ENCODE measurements around the gene TMEM125. TPM values are rescaled to one million over a fixed set of nuclear protein-coding genes. Genes with fewer than 3 reads are reported as not detected.

Gene TMEM125
- total and polyA plus RNA-seq, 5 experiments from 2014 or later = 0.23 to 0.33 TPM; not detected in 3

GRCh38 chr1:43279666-43280065 is 9.9 kb downstream of the TMEM125 start:
- ATAC-seq (no peak), DNase-seq (no peak)
- H3K27ac Mint-ChIP-seq = no peak overlapping the region
- H3K4me1 Mint-ChIP-seq = peaks cover 4 to 10% (median 7%) of the 10 kb centered on the region in 4 donors
- H3K36me3 Mint-ChIP-seq = peaks cover 2 to 6% (median 2%) of the 10 kb centered on the region in 3 donors
- H3K4me3 Mint-ChIP-seq = no peak overlapping the region
- POLR2A ChIA-PET = no interaction called here
- peaks cover 0 to 9% (median 0%) of the 10 kb centered on the region in 9 donors for H3K9me3 Mint-ChIP-seq
- H3K27me3 Mint-ChIP-seq = peaks cover 0 to 23% (median 12%) of the 10 kb centered on the region in 5 donors

GRCh38 chr1:43280692-43281091 is 10.9 kb downstream of the TMEM125 start:
- Mint-ChIP-seq H3K4me3 (no peak overlapping the region), H3K27me3 (peaks cover 0 to 23% (median 12%) of the 10 kb centered on the region in 5 donors), H3K4me1 (peaks cover 0 to 2% (median 0%) of the 10 kb centered on the region in 4 donors), H3K9me3 (no peaks in the 10 kb centered on the region), H3K27ac (no peak overlapping the region), H3K36me3 (peaks cover 0 to 2% (median 0%) of the 10 kb centered on the region in 3 donors)
- POLR2A ChIA-PET = no interaction called here
- ATAC-seq (no peak), DNase-seq (no peak)

GRCh38 chr1:43282220-43283195 is 12.7 kb downstream of the TMEM125 start:
- peaks cover 0 to 4% (median 1%) of the 10 kb centered on the region in 4 donors for H3K4me1 Mint-ChIP-seq
- H3K27ac Mint-ChIP-seq = no peak overlapping the region
- DNase-seq (no peak), ATAC-seq (no peak)
- peaks cover 0 to 2% (median 0%) of the 10 kb centered on the region in 3 donors for H3K36me3 Mint-ChIP-seq
- POLR2A ChIA-PET = no interaction called here
- peaks cover 0 to 21% (median 13%) of the 10 kb centered on the region in 5 donors for H3K27me3 Mint-ChIP-seq
- H3K4me3 Mint-ChIP-seq = no peak overlapping the region
- H3K9me3 Mint-ChIP-seq = no peaks in the 10 kb centered on the region

GRCh38 chr1:43284065-43284464 is 14.3 kb downstream of the TMEM125 start:
- Mint-ChIP-seq H3K36me3 (peaks cover 0 to 2% (median 0%) of the 10 kb centered on the region in 3 donors), H3K27ac (no peak overlapping the region), H3K4me3 (peak overlapping the region in 1 of 10 donors; percentile 36), H3K9me3 (no peaks in the 10 kb centered on the region), H3K4me1 (peaks cover 0 to 4% (median 0%) of the 10 kb centered on the region in 4 donors), H3K27me3 (peaks cover 0 to 24% (median 13%) of the 10 kb centered on the region in 5 donors)
- POLR2A ChIA-PET = no interaction called here
- no peak for ATAC-seq
- DNase-seq = no peak

GRCh38 chr1:43284546-43285110 is 14.8 kb downstream of the TMEM125 start:
- POLR2A ChIA-PET = no interaction called here
- ATAC-seq = no peak
- Mint-ChIP-seq H3K27me3 (peaks cover 0 to 22% (median 13%) of the 10 kb centered on the region in 5 donors), H3K4me3 (no peak overlapping the region), H3K4me1 (peaks cover 0 to 4% (median 0%) of the 10 kb centered on the region in 4 donors), H3K36me3 (peaks cover 0 to 2% (median 0%) of the 10 kb centered on the region in 3 donors), H3K9me3 (no peaks in the 10 kb centered on the region), H3K27ac (peak overlapping the region in 1 of 10 donors; percentile 43)
- DNase-seq = no peak

- H3K4me3 Mint-ChIP-seq = peak within 1 kb of the TSS in 1 of 10 donors; percentile 24
- POLR2A ChIA-PET = no interaction called here
- peak within 1 kb of the TSS in 2 of 10 donors; percentile 43 to 63 for H3K27ac Mint-ChIP-seq
- peaks cover 0 to 4% (median 0%) of the 10 kb centered on the region in 4 donors for H3K4me1 Mint-ChIP-seq
- ATAC-seq = no peak
- no peak for DNase-seq
- H3K27me3 Mint-ChIP-seq = peaks cover 0 to 14% (median 6%) of the 10 kb centered on the region in 5 donors
- H3K36me3 Mint-ChIP-seq = no peaks in the 10 kb centered on the region
- no peaks in the 10 kb centered on the region for H3K9me3 Mint-ChIP-seq
These were observed 15.6 kb downstream of the TMEM125 start, which contains the start of gene C1orf210 for GRCh38 chr1:43285269-43285990. TSS of gene C1orf210 (minus strand) at chr1:43285581. CDS start at chr1:43283270, 2,311 bp downstream.

- DNase-seq (no peak), ATAC-seq (no peak)
- H3K4me3 Mint-ChIP-seq = no peak overlapping the region
- peak overlapping the region in 1 of 10 donors; percentile 63 for H3K27ac Mint-ChIP-seq
- peaks cover 0 to 10% (median 4%) of the 10 kb centered on the region in 5 donors for H3K27me3 Mint-ChIP-seq
- peaks cover 0 to 4% (median 0%) of the 10 kb centered on the region in 4 donors for H3K4me1 Mint-ChIP-seq
- POLR2A ChIA-PET = no interaction called here
- no peaks in the 10 kb centered on the region for H3K36me3 Mint-ChIP-seq
- H3K9me3 Mint-ChIP-seq = no peaks in the 10 kb centered on the region
These were observed 16.3 kb downstream of the TMEM125 start for GRCh38 chr1:43286115-43286514.

- no peak for DNase-seq
- H3K9me3 Mint-ChIP-seq = no peaks in the 10 kb centered on the region
- POLR2A ChIA-PET = no interaction called here
- H3K36me3 Mint-ChIP-seq = no peaks in the 10 kb centered on the region
- H3K27ac Mint-ChIP-seq = no peak overlapping the region
- peaks cover 0 to 4% (median 0%) of the 10 kb centered on the region in 4 donors for H3K4me1 Mint-ChIP-seq
- no peak overlapping the region for H3K4me3 Mint-ChIP-seq
- peaks cover 0 to 10% (median 4%) of the 10 kb centered on the region in 5 donors for H3K27me3 Mint-ChIP-seq
- no peak for ATAC-seq
These were observed 16.8 kb downstream of the TMEM125 start for GRCh38 chr1:43286533-43286932.

- H3K27me3 Mint-ChIP-seq = peaks cover 0 to 10% (median 4%) of the 10 kb centered on the region in 5 donors
These were observed 18.4 kb downstream of the TMEM125 start for GRCh38 chr1:43288058-43288784.

GRCh38 chr1:43288785-43289706 is 19.3 kb downstream of the TMEM125 start:
- POLR2A ChIA-PET = no interaction called here
- ATAC-seq = no peak
- Mint-ChIP-seq H3K27me3 (peaks cover 0 to 10% (median 4%) of the 10 kb centered on the region in 5 donors), H3K36me3 (no peaks in the 10 kb centered on the region), H3K27ac (no peak overlapping the region), H3K4me3 (no peak overlapping the region), H3K4me1 (peaks cover 0 to 4% (median 0%) of the 10 kb centered on the region in 4 donors), H3K9me3 (no peaks in the 10 kb centered on the region)
- no peak for DNase-seq

More at GRCh38 chr1:43288058-43288784, 18.4 kb downstream of the TMEM125 start:
- DNase-seq (no peak), ATAC-seq (no peak)
- POLR2A ChIA-PET = no interaction called here
- Mint-ChIP-seq H3K27ac (no peak overlapping the region), H3K36me3 (no peaks in the 10 kb centered on the region), H3K9me3 (no peaks in the 10 kb centered on the region), H3K4me1 (peaks cover 0 to 4% (median 0%) of the 10 kb centered on the region in 4 donors), H3K4me3 (no peak overlapping the region)

GRCh38 chr1:43292216-43292615 is 22.4 kb downstream of the TMEM125 start:
- H3K9me3 Mint-ChIP-seq = no peaks in the 10 kb centered on the region
- POLR2A ChIA-PET = no interaction called here
- H3K27me3 Mint-ChIP-seq = peaks cover 0 to 6% (median 2%) of the 10 kb centered on the region in 5 donors
- no peak for ATAC-seq
- no peak for DNase-seq
- H3K4me3 Mint-ChIP-seq = no peak overlapping the region
- no peaks in the 10 kb centered on the region for H3K36me3 Mint-ChIP-seq
- no peak overlapping the region for H3K27ac Mint-ChIP-seq
- peaks cover 4 to 15% (median 9%) of the 10 kb centered on the region in 4 donors for H3K4me1 Mint-ChIP-seq

All from naive thymus-derived CD8-positive, alpha-beta T cell (primary cell).